Neuronal stem cell (in vitro differentiated cells): ENCODE results near the gene GCN1.

ENCODE experiments used
- DNase-seq: peaks from one replicate; pipeline ENCODE4 v3.0.0-alpha.2; 2013; ENCODE audit warnings: low spot score
- H2AFZ ChIP-seq: one replicate; pipeline ENCODE4 v1.6.1; 2013; ENCODE audit warnings: mild to moderate bottlenecking, low read length, inconsistent platforms
- H2AK5ac ChIP-seq: 2 replicates; pipeline ENCODE4 v1.6.1; 2013; ENCODE audit warnings: low read depth, mild to moderate bottlenecking, inconsistent platforms, low read length, moderate library complexity, mixed read lengths
- H2BK120ac ChIP-seq: 2 replicates; pipeline ENCODE4 v1.6.1; 2013; ENCODE audit warnings: low read depth, mild to moderate bottlenecking, inconsistent platforms, low read length, moderate library complexity, mixed read lengths
- H2BK12ac ChIP-seq: one replicate; pipeline ENCODE4 v1.6.1; 2013; ENCODE audit warnings: low read length, inconsistent platforms
- H2BK15ac ChIP-seq: 2 replicates; pipeline ENCODE4 v1.6.1; 2013; ENCODE audit warnings: mild to moderate bottlenecking, low read length, inconsistent platforms, mixed read lengths
- H2BK5ac ChIP-seq: one replicate; pipeline ENCODE4 v1.6.1; 2013; ENCODE audit warnings: inconsistent platforms, mild to moderate bottlenecking, low read length, moderate library complexity
- H3K14ac ChIP-seq: one replicate; pipeline ENCODE4 v1.6.1; 2013; ENCODE audit warnings: low read length, inconsistent platforms
- H3K18ac ChIP-seq: 2 replicates; pipeline ENCODE4 v1.6.1; 2013; ENCODE audit warnings: low read length, inconsistent platforms
- H3K23ac ChIP-seq: 2 replicates; pipeline ENCODE4 v1.6.1; 2013; ENCODE audit warnings: low read depth, mild to moderate bottlenecking, mixed read lengths, low read length, inconsistent platforms; ENCODE audit not compliant: poor library complexity
- H3K27ac ChIP-seq: replicated peaks from 3 replicates; pipeline ENCODE4 v1.5.1; 2013; ENCODE audit warnings: low read length, inconsistent platforms
- H3K27me3 ChIP-seq, 3 experiments: 2 replicates each; pipeline ENCODE4 v1.6.1; 2013; ENCODE audit warnings: low read length in 3 of 3, mild to moderate bottlenecking in 2 of 3, inconsistent platforms in 1 of 3, low read depth in 1 of 3, mixed read lengths in 1 of 3, moderate library complexity in 1 of 3; ENCODE audit not compliant: control insufficient read depth in 3 of 3, insufficient read depth in 3 of 3
- H3K36me3 ChIP-seq, 2 donors: replicated peaks in 1 of 2; 2 replicates each; pipeline ENCODE4 v1.6.1; 2013; ENCODE audit warnings: low read length in 2 of 2; ENCODE audit not compliant: control insufficient read depth in 2 of 2, insufficient read depth in 2 of 2
- H3K4ac ChIP-seq: 2 replicates; pipeline ENCODE4 v1.6.1; 2013; ENCODE audit warnings: inconsistent platforms, mild to moderate bottlenecking, low read length, moderate library complexity
- H3K4me1 ChIP-seq, 2 donors: 1 replicate in 1 of 2; 2 replicates in 1 of 2; pipeline ENCODE4 v1.6.1; 2013; ENCODE audit warnings: low read length in 2 of 2, low read depth in 1 of 2; ENCODE audit not compliant: control insufficient read depth in 2 of 2, insufficient read depth in 1 of 2
- H3K4me2 ChIP-seq: one replicate; pipeline ENCODE4 v1.6.1; 2013; ENCODE audit warnings: mild to moderate bottlenecking, low read length, inconsistent platforms; ENCODE audit not compliant: insufficient read depth, poor library complexity, severe bottlenecking
- H3K4me3 ChIP-seq, 2 donors: 2 replicates each; pipeline ENCODE4 v1.5.1; 2013; ENCODE audit warnings: low read length in 2 of 2, mild to moderate bottlenecking in 2 of 2, inconsistent platforms in 1 of 2, moderate library complexity in 1 of 2
- H3K79me1 ChIP-seq: one replicate; pipeline ENCODE4 v1.6.1; 2013; ENCODE audit warnings: low read depth, mild to moderate bottlenecking, inconsistent platforms, low read length, moderate library complexity
- H3K9ac ChIP-seq: one replicate; pipeline ENCODE4 v1.6.1; 2013; ENCODE audit warnings: mild to moderate bottlenecking, low read depth, low read length, inconsistent platforms; ENCODE audit not compliant: poor library complexity
- H3K9me3 ChIP-seq, 2 donors: replicated peaks in 1 of 2; 2 replicates each; pipeline versions ENCODE3 to v1.6.1; 2013; ENCODE audit warnings: low read length in 2 of 2, mild to moderate bottlenecking in 2 of 2, inconsistent platforms in 1 of 2, low read depth in 1 of 2, mixed read lengths in 1 of 2, moderate library complexity in 1 of 2; ENCODE audit not compliant: control insufficient read depth in 2 of 2, insufficient read depth in 1 of 2
- H4K8ac ChIP-seq: one replicate; pipeline ENCODE4 v1.6.1; 2013; ENCODE audit warnings: low read depth, mild to moderate bottlenecking, inconsistent platforms, low read length, moderate library complexity
- H4K91ac ChIP-seq: one replicate; pipeline ENCODE4 v1.6.1; 2013; ENCODE audit warnings: low read length, low read depth, mild to moderate bottlenecking, inconsistent platforms; ENCODE audit not compliant: poor library complexity
- WGBS, 2 donors: extraction: QIAGEN DNeasy Blood & Tissue Kit; methylation state at CpG; one replicate each; pipeline ENCODE4 v1.1.7; 2013; ENCODE audit warnings: missing lambda C conversion rate in 2 of 2, mixed read lengths in 1 of 2; ENCODE audit not compliant: insufficient read length in 2 of 2, insufficient replicate concordance in 1 of 2; ENCODE audit errors: extremely low coverage in 2 of 2; 5-methylcytosine and 5-hydroxymethylcytosine counted together

Gene GCN1

DNA sequence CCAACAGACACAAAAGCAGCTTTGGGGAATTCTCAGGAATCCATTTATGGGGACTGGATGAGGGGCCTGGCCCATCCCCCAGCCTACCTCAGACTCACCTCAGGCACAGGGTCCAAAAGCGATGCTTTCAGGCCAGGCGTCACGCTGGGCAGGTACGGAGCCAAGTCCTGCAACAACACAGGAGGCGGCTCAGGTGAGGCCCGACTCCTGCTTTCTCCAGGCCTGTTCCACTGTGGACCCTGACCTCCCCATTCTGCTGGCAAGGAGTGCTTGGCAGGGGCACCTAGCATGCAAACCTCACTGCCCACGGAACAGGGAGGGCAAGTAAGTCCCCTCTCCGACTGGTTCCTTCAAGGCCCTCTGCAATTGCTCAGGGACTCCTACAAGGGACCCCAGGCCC, 49.4 kb downstream of the GCN1 start:
- no peak overlapping the region for H2AK5ac ChIP-seq
- no peak overlapping the region for H4K8ac ChIP-seq
- H3K79me1 ChIP-seq = peaks cover 7% of the 10 kb centered on the region
- H3K27ac ChIP-seq = no peak overlapping the region
- H3K36me3 ChIP-seq = peaks cover 64 to 100% of the 10 kb centered on the region in 2 donors
- H3K14ac ChIP-seq = no peak overlapping the region
- no peak overlapping the region for H4K91ac ChIP-seq
- H2BK15ac ChIP-seq = no peak overlapping the region
- no peak overlapping the region for H2BK120ac ChIP-seq
- H3K4me1 ChIP-seq = no peaks in the 10 kb centered on the region
- peak overlapping the region in 1 of 2 donors; percentile 48 for H3K4me3 ChIP-seq
- H3K4ac ChIP-seq = no peak overlapping the region
- peak overlapping the region; percentile 83 for H3K23ac ChIP-seq
- H2BK5ac ChIP-seq = no peak overlapping the region
- H3K4me2 ChIP-seq = no peak overlapping the region
- no CpG with 5 or more reads among the region's 8 CpGs for WGBS, 2 donors
- no peaks in the 10 kb centered on the region for H3K27me3 ChIP-seq
- H3K18ac ChIP-seq = no peak overlapping the region
- peaks cover 0 to 2% of the 10 kb centered on the region in 2 donors for H3K9me3 ChIP-seq
- no peak overlapping the region for H2AFZ ChIP-seq
- H2BK12ac ChIP-seq = no peak overlapping the region
- DNase-seq = no peak
- no peak overlapping the region for H3K9ac ChIP-seq

DNA sequence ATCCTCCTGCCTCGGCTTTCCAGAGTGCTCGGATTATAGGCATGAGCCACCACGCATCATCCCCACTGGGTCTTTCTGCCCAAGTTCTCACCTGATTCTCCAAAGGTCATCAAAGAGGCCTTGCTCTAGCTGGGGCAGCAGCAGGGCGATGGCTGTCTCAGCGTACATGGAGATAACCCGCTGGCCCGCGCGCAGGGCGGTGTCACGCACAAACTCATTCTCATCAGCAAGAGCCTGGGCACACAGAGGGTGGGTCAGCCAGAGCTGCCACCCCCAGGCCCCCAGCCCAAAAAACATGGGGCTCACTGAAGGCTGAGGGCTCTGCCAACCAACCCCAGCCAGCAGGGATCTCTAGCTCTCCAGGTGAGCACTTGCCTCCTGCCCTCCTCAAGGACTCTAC, 50.3 kb downstream of the GCN1 start:
- Histone ChIP-seq H3K4me3 (no peak overlapping the region), H4K8ac (no peak overlapping the region), H3K4me1 (no peaks in the 10 kb centered on the region), H3K79me1 (peaks cover 4% of the 10 kb centered on the region), H3K4ac (no peak overlapping the region), H3K36me3 (peaks cover 60 to 100% of the 10 kb centered on the region in 2 donors), H2BK5ac (no peak overlapping the region), H3K27ac (no peak overlapping the region), H4K91ac (no peak overlapping the region), H3K27me3 (no peaks in the 10 kb centered on the region), H2AK5ac (no peak overlapping the region), H3K23ac (no peak overlapping the region), H3K9me3 (peaks cover 0 to 2% of the 10 kb centered on the region in 2 donors), H3K18ac (no peak overlapping the region), H2AFZ (no peak overlapping the region), H3K14ac (no peak overlapping the region), H2BK120ac (no peak overlapping the region), H3K4me2 (no peak overlapping the region), H2BK15ac (no peak overlapping the region), H2BK12ac (no peak overlapping the region), H3K9ac (no peak overlapping the region)
- no peak for DNase-seq
- no CpG with 5 or more reads among the region's 11 CpGs for WGBS, 2 donors

DNA sequence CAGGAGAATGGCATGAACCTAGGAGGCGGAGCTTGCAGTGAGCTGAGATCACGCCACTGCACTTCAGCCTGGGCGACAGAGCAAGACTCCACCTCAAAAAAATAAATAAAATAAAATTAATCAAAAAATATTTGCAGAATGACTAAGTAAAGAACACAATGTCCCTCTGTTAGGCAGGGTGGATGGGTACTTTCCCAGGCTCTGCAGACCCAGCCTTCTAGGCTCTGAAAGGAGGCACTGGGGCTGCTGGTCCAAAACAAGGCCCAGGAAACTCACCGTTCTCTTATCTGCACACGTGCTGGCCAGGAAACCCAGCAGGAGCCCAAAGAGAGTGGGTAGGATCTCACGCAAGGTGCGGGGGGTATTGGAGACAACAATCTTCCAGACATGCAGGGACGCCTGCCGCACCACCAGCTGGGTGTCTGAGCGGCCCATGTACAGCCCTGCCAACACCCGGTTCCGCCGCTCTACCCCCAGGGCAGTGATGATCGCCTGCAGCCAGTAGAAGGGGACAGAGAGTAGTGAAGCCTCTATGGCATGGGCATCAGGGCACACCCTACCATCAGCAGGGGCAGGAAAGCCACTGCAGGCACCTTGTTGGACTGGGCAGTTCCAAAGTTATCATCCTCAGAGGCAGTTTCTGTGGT, 52.2 kb downstream of the GCN1 start:
- DNase-seq = no peak

DNA sequence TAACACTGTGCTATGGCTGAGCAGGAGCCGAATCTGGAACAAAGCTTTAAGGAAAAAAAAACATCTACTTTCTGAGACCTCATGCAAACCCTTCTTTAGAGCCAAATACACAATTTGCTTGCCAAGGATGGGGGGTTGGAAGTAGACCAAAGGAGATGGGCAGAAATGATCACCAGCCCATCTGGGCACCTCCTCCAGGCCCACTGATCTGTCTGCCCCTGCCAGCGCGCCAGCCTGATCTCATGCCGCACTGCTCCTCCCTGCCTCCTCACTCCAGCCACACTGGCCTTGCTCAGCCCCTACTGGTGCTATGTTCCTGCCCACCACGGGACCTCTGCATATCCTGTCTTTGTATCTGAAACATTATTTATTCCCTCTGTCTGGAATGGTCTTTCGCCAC, 53.2 kb downstream of the GCN1 start:
- Histone ChIP-seq H2BK5ac (no peak overlapping the region), H3K4ac (no peak overlapping the region), H2AFZ (no peak overlapping the region), H2BK120ac (no peak overlapping the region), H3K79me1 (peaks cover 6% of the 10 kb centered on the region), H4K8ac (no peak overlapping the region), H3K23ac (no peak overlapping the region), H2BK15ac (no peak overlapping the region), H2AK5ac (no peak overlapping the region), H3K27ac (no peak overlapping the region), H3K9ac (no peak overlapping the region), H3K4me2 (no peak overlapping the region), H3K4me1 (no peaks in the 10 kb centered on the region), H3K14ac (no peak overlapping the region), H3K18ac (no peak overlapping the region), H2BK12ac (no peak overlapping the region), H3K36me3 (peaks cover 67 to 98% of the 10 kb centered on the region in 2 donors), H3K4me3 (no peak overlapping the region), H3K27me3 (no peaks in the 10 kb centered on the region), H4K91ac (no peak overlapping the region), H3K9me3 (peaks cover 0 to 2% of the 10 kb centered on the region in 2 donors)
- no peak for DNase-seq
- no CpG with 5 or more reads among the region's 6 CpGs for WGBS, 2 donors

More for the DNA sequence above, 52.2 kb downstream of the GCN1 start:
- no peak overlapping the region for H2AFZ ChIP-seq
- H2BK120ac ChIP-seq = no peak overlapping the region
- H3K4me3 ChIP-seq = no peak overlapping the region
- no peak overlapping the region for H3K9ac ChIP-seq
- peaks cover 0 to 2% of the 10 kb centered on the region in 2 donors for H3K9me3 ChIP-seq
- peaks cover 6% of the 10 kb centered on the region for H3K79me1 ChIP-seq
- H3K4ac ChIP-seq = no peak overlapping the region
- peak overlapping the region; percentile 1 for H4K8ac ChIP-seq
- no CpG with 5 or more reads among the region's 14 CpGs for WGBS, 2 donors
- H4K91ac ChIP-seq = no peak overlapping the region
- no peak overlapping the region for H2BK15ac ChIP-seq
- H2BK5ac ChIP-seq = no peak overlapping the region
- H3K4me2 ChIP-seq = no peak overlapping the region
- no peak overlapping the region for H2BK12ac ChIP-seq
- H3K4me1 ChIP-seq = no peaks in the 10 kb centered on the region
- no peak overlapping the region for H3K23ac ChIP-seq
- H3K18ac ChIP-seq = no peak overlapping the region
- peaks cover 62 to 98% of the 10 kb centered on the region in 2 donors for H3K36me3 ChIP-seq
- no peaks in the 10 kb centered on the region for H3K27me3 ChIP-seq
- H2AK5ac ChIP-seq = no peak overlapping the region
- no peak overlapping the region for H3K14ac ChIP-seq
- no peak overlapping the region for H3K27ac ChIP-seq
